Activated CD4-positive, alpha-beta T cell treated with anti-CD3 and anti-CD28 coated beads for 36 hours (primary cell): ENCODE results near the gene USP24. TPM values are rescaled to one million over a fixed set of nuclear protein-coding genes. Genes with fewer than 3 reads are reported as not detected.

Experiments used
- ATAC-seq: fragments of 200-7000 bp; cut with Tn5 transposase; one replicate; pipeline ENCODE4 v1.10.0; 2021; ENCODE audit warnings: mild to moderate bottlenecking, moderate library complexity
- CTCF ChIA-PET: fragments of 350-600 bp; sonication (Branson Sonifier 250); formaldehyde crosslinking; loops from one replicate; lab custom pipeline; 2021; ENCODE audit warnings: antibody characterized with exemption; lab: Charles Lee
- POLR2A ChIA-PET: fragments of 350-600 bp; sonication (Branson Sonifier 250); formaldehyde crosslinking; loops from one replicate; lab custom pipeline; 2021; ENCODE audit warnings: antibody characterized with exemption, inconsistent platforms; lab: Charles Lee
- DNase-seq: peaks from one replicate; pipeline ENCODE4 v3.0.0-alpha.2; 2020
- H3K27ac Mint-ChIP-seq: one replicate; pipeline ENCODE4 v1.8.0; 2021; ENCODE audit warnings: mixed read lengths
- H3K27me3 Mint-ChIP-seq: one replicate; pipeline ENCODE4 v1.8.0; 2021; ENCODE audit warnings: mixed read lengths
- H3K36me3 Mint-ChIP-seq: one replicate; pipeline ENCODE4 v1.8.0; 2021; ENCODE audit warnings: low read depth, mixed read lengths
- H3K4me1 Mint-ChIP-seq: one replicate; pipeline ENCODE4 v1.8.0; 2021; ENCODE audit warnings: mixed read lengths
- H3K4me3 Mint-ChIP-seq: one replicate; pipeline ENCODE4 v1.8.0; 2021; ENCODE audit warnings: mild to moderate bottlenecking, moderate library complexity, mixed read lengths
- H3K9me3 Mint-ChIP-seq: one replicate; pipeline ENCODE4 v1.8.0; 2021; ENCODE audit warnings: low read depth, mixed read lengths
- intact Hi-C, 2 experiments: fragments of 100-400 bp; cut with DNase I in 1 of 2; cut with micrococcal nuclease in 1 of 2; formaldehyde crosslinking; loops; one replicate each; pipeline versions ENCODE4 v1.14.2 to v1.15.1; 2022 to 2024; cut with DNase I, micrococcal nuclease
- total RNA-seq, 2 experiments: library from RNA; stranded (reverse); gene quantifications; one replicate each; pipeline ENCODE4 v1.2.3, GENCODE V29; 2021

Gene USP24
- total RNA-seq: 10 to 100 TPM; 37.0 to 39.7 TPM

DNA sequence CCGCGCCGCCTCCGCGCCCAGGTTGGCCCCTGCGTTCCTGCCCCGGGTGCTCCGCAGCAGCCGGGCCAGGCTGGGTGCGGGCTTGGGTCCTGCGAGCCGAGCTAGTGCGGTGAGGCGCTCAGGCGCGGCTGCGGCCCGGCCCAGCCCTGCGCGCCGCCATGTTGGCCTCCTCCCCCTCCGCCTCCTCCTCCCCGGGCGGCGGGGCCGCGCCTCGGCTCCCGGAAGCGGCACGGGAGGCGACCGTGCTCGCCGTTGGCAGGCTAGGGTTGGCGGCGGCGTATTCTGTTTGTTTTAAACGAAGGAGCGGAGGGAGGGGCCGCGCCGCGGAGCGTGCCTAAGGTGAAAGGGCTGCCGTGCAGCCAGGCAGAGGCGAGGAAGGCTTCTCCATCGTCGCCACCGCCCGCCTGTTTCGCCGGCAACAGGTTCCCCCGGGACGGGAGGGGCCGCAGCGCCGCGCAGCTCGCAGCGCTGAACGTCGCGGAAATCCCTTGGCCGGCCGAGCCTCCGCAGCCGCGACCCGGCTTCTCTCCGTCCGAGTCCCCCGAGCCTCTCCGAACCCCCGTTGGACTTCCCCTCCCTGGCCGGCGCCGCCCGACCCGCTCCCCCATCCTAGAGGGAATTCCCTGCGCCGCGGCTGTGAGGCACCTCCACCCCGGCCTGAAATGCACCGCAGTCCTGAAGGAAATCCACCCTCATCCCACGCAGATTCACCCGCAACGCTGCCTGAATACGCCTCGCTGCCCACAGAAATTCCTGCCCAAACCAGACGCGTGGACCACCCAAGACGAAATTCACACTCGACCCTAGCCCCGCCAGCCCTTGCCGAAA is at the start of gene USP24:
Gene USP24 (minus strand): TSS at position 171 of the 828 bp plus-strand sequence. CDS start 251 bp downstream, outside the sequence.
- Mint-ChIP-seq H3K4me3 (peak within 1 kb of the TSS; percentile 97), H3K36me3 (peaks cover 9% of the 10 kb centered on the region), H3K27ac (peak within 1 kb of the TSS; percentile 100), H3K27me3 (no peaks in the 10 kb centered on the region), H3K9me3 (no peaks in the 10 kb centered on the region), H3K4me1 (peaks cover 56% of the 10 kb centered on the region)
- CTCF ChIA-PET: interaction anchor here (1.1 to 1.6 kb wide), 3 partner anchors 10 to 39 kb away, joined by 3 to 8 read pairs (median 7); no protein-coding TSS in a partner anchor
- POLR2A ChIA-PET: interaction anchor here (1.0 to 1.2 kb wide), 2 partner anchors 18 to 85 kb away, joined by 3 read pairs; no protein-coding TSS in a partner anchor
- intact Hi-C loops: loop anchor here (1.0 to 10.0 kb wide), 7 partner anchors 61 to 501 kb away; partner anchors contain the start of genes PARS2 (in 2 of the 2), DHCR24 (in 1 of the 2) and TTC4 (in 1 of the 2)
- ATAC-seq: peak; percentile 84
- DNase-seq: peak; percentile 90

DNA sequence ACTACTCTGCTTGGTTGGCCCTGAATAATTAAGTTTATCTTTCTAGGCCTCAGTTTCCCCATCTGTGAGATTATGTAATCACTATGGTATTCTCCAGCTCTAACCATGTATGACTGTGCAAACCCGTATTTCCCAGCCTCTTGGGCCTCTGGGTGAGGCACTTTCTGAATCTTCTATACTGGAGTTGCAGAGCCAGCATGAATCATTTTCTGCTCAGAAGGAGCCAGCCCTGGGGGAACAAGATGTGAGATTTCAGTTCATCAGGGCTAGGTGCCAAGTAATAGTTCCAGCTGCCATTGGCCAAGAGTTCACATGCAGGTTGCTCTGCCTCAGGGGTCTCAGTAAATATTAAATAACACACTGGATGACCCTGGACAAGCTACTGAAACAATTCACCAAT is 47.7 kb upstream of the USP24 start:
- Mint-ChIP-seq H3K27me3 (no peaks in the 10 kb centered on the region), H3K36me3 (no peaks in the 10 kb centered on the region), H3K4me3 (no peak overlapping the region), H3K27ac (no peak overlapping the region), H3K9me3 (no peaks in the 10 kb centered on the region), H3K4me1 (peaks cover 6% of the 10 kb centered on the region)
- intact Hi-C loops: no loop called here
- ATAC-seq (no peak), DNase-seq (no peak)
- ChIA-PET POLR2A (no interaction called here), CTCF (no interaction called here)

GRCh38 chr1:55259911-55260609 is 44.9 kb upstream of the USP24 start:
- Mint-ChIP-seq H3K4me1 (peaks cover 10% of the 10 kb centered on the region), H3K4me3 (no peak overlapping the region), H3K27me3 (no peaks in the 10 kb centered on the region), H3K9me3 (no peaks in the 10 kb centered on the region), H3K36me3 (no peaks in the 10 kb centered on the region), H3K27ac (no peak overlapping the region)
- ATAC-seq (no peak), DNase-seq (no peak)
- ChIA-PET POLR2A (no interaction called here), CTCF (interaction anchor here (0.6 to 1.5 kb wide), 3 partner anchors 11 to 1476 kb away, joined by 4 to 6 read pairs (median 4); no protein-coding TSS in a partner anchor)
- intact Hi-C loops: no loop called here

DNA sequence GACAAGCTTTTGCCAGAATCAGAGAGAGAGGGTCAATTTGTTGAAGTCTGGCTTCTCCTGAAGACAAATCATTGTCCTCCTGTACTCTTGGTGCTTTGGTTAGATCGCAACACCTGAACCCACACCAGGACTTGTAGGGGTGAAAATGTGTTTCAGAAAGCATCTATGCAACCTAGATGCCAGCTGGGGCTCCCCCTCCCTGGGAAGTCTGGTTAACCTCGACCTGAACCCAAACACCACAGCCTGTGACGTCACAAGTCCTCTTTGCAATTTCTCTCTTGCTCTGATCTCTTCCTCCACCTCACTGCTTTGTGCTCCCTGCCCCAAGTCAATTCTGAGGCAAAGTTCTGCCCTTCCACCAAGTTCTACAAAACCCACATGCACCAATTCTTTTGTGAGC is 42.8 kb upstream of the USP24 start:
- no peaks in the 10 kb centered on the region for H3K36me3 Mint-ChIP-seq
- ATAC-seq (peak; percentile 91), DNase-seq (peak; percentile 84)
- H3K27ac Mint-ChIP-seq: no peak overlapping the region
- ChIA-PET CTCF (interaction anchor here (0.6 to 0.8 kb wide), 3 partner anchors 57 to 126 kb away, joined by 3 to 4 read pairs (median 4); no protein-coding TSS in a partner anchor), POLR2A (no interaction called here)
- H3K4me3 Mint-ChIP-seq: no peak overlapping the region
- H3K27me3 Mint-ChIP-seq: no peaks in the 10 kb centered on the region
- no peaks in the 10 kb centered on the region for H3K9me3 Mint-ChIP-seq
- H3K4me1 Mint-ChIP-seq: peaks cover 14% of the 10 kb centered on the region
- intact Hi-C loops: no loop called here

GRCh38 chr1:55255901-55256300 is 40.7 kb upstream of the USP24 start:
- H3K27me3 Mint-ChIP-seq: no peaks in the 10 kb centered on the region
- H3K4me1 Mint-ChIP-seq: peaks cover 23% of the 10 kb centered on the region
- POLR2A ChIA-PET: no interaction called here
- CTCF ChIA-PET: interaction anchor here (0.7 to 1.2 kb wide), 4 partner anchors 21 to 211 kb away, joined by 3 to 4 read pairs (median 3); no protein-coding TSS in a partner anchor
- no peak for ATAC-seq
- no peaks in the 10 kb centered on the region for H3K9me3 Mint-ChIP-seq
- no peaks in the 10 kb centered on the region for H3K36me3 Mint-ChIP-seq
- H3K27ac Mint-ChIP-seq: no peak overlapping the region
- no peak for DNase-seq
- intact Hi-C loops: no loop called here
- H3K4me3 Mint-ChIP-seq: no peak overlapping the region

- H3K4me3 Mint-ChIP-seq: no peak overlapping the region
- H3K36me3 Mint-ChIP-seq: no peaks in the 10 kb centered on the region
- H3K4me1 Mint-ChIP-seq: peaks cover 19% of the 10 kb centered on the region
- ChIA-PET CTCF (interaction anchor here (1.8 kb wide), 1 partner anchor 37 kb away, joined by 7 read pairs; no protein-coding TSS in a partner anchor), POLR2A (no interaction called here)
- intact Hi-C loops: no loop called here
- ATAC-seq: no peak
- no peak for DNase-seq
- H3K27me3 Mint-ChIP-seq: no peaks in the 10 kb centered on the region
- peak overlapping the region; percentile 39 for H3K27ac Mint-ChIP-seq
- H3K9me3 Mint-ChIP-seq: no peaks in the 10 kb centered on the region
Measured at GRCh38 chr1:55252942-55253589, 37.9 kb upstream of the USP24 start.

GRCh38 chr1:55250399-55251075 is 35.4 kb upstream of the USP24 start:
- Mint-ChIP-seq H3K4me1 (peaks cover 12% of the 10 kb centered on the region), H3K27me3 (no peaks in the 10 kb centered on the region), H3K9me3 (no peaks in the 10 kb centered on the region), H3K27ac (no peak overlapping the region), H3K36me3 (no peaks in the 10 kb centered on the region), H3K4me3 (no peak overlapping the region)
- ChIA-PET POLR2A (no interaction called here), CTCF (interaction anchor here (0.9 kb wide), 1 partner anchor 120 kb away, joined by 3 read pairs; no protein-coding TSS in a partner anchor)
- intact Hi-C loops: no loop called here
- DNase-seq (no peak), ATAC-seq (no peak)

- H3K4me1 Mint-ChIP-seq: peaks cover 12% of the 10 kb centered on the region
- no peaks in the 10 kb centered on the region for H3K27me3 Mint-ChIP-seq
- no peak overlapping the region for H3K27ac Mint-ChIP-seq
- ATAC-seq (no peak), DNase-seq (no peak)
- intact Hi-C loops: no loop called here
- H3K9me3 Mint-ChIP-seq: no peaks in the 10 kb centered on the region
- ChIA-PET CTCF (interaction anchor here (0.9 kb wide), 1 partner anchor 119 kb away, joined by 3 read pairs; no protein-coding TSS in a partner anchor), POLR2A (no interaction called here)
- H3K4me3 Mint-ChIP-seq: no peak overlapping the region
- no peaks in the 10 kb centered on the region for H3K36me3 Mint-ChIP-seq
Measured at GRCh38 chr1:55249646-55250398, 34.7 kb upstream of the USP24 start.

DNA sequence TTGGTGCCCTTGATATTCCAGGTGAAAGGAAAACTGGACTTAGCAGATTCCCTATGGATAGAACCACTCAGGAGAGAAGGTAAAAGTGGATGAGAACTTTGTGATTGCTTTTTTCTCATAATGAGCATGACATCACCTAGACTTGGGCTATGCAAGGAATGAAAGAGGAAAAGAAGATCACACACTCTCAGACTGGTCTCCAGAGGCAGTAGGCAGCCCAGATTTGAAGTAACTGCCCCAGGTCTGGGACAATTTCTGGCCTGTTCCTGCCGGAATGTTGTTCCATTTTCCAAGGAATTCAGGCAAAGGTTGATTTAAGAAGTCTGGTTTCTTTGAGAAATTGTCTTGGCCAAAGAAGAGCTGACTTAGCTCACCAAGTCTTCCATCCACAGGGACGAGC is 31.7 kb upstream of the USP24 start:
- ATAC-seq (no peak), DNase-seq (no peak)
- H3K9me3 Mint-ChIP-seq: no peaks in the 10 kb centered on the region
- no peak overlapping the region for H3K27ac Mint-ChIP-seq
- no peaks in the 10 kb centered on the region for H3K27me3 Mint-ChIP-seq
- ChIA-PET CTCF (interaction anchor here (0.5 to 0.7 kb wide), 3 partner anchors 28 to 305 kb away, joined by 3 read pairs; no protein-coding TSS in a partner anchor), POLR2A (interaction anchor here (0.6 kb wide), 1 partner anchor 189 kb away, joined by 3 read pairs; no protein-coding TSS in a partner anchor)
- H3K4me3 Mint-ChIP-seq: no peak overlapping the region
- intact Hi-C loops: no loop called here
- no peaks in the 10 kb centered on the region for H3K4me1 Mint-ChIP-seq
- no peaks in the 10 kb centered on the region for H3K36me3 Mint-ChIP-seq

DNA sequence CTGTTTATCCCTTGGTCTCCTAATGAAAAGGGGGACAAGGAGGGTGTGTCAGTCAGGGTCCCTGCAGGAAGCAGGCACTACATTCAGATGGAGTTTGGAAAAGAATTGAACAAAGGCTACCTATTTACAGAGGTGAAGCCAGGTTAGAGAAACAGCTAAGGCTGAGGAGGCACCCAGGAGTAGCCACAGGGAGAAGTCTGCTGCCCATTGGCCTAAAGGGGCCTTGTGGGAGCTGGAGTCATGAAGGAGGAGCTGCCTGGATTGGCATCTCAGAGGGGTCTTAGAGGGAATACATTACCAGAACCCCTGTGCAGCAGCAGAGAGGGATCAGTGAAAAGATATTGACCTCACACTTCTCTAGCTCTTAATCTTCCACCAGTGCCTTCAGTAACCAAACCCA is 31.2 kb upstream of the USP24 start:
- POLR2A ChIA-PET: no interaction called here
- Mint-ChIP-seq H3K4me1 (no peaks in the 10 kb centered on the region), H3K36me3 (no peaks in the 10 kb centered on the region), H3K9me3 (no peaks in the 10 kb centered on the region), H3K27ac (no peak overlapping the region), H3K27me3 (no peaks in the 10 kb centered on the region), H3K4me3 (no peak overlapping the region)
- CTCF ChIA-PET: interaction anchor here (0.5 to 0.7 kb wide), 3 partner anchors 29 to 304 kb away, joined by 3 read pairs; no protein-coding TSS in a partner anchor
- intact Hi-C loops: no loop called here
- DNase-seq: no peak
- no peak for ATAC-seq
